Urothelium cell line (cell line): Measurements from ENCODE around the gene CHSY1.

Experiments
- DNase-seq: peaks from one replicate; pipeline ENCODE4 v3.0.0; 2011; ENCODE audit warnings: low spot score, mixed read lengths
- FAIRE-seq: peaks from 2 replicates; lab custom pipeline; 2011; peaks lifted over from hg19 to GRCh38; lab: Jason Lieb, UNC

The CHSY1 gene

GRCh38 chr15:101139986-101140696, 111.7 kb downstream of the CHSY1 start:
- FAIRE-seq, result no peak
- DNase-seq, result no peak

- no peak for FAIRE-seq
These were observed 112.7 kb downstream of the CHSY1 start for GRCh38 chr15:101138913-101139880.

GRCh38 chr15:101138086-101138660, 113.7 kb downstream of the CHSY1 start:
- DNase-seq (no peak), FAIRE-seq (no peak)

More at GRCh38 chr15:101138913-101139880, 112.7 kb downstream of the CHSY1 start:
- peak; percentile 41 for DNase-seq

DNA sequence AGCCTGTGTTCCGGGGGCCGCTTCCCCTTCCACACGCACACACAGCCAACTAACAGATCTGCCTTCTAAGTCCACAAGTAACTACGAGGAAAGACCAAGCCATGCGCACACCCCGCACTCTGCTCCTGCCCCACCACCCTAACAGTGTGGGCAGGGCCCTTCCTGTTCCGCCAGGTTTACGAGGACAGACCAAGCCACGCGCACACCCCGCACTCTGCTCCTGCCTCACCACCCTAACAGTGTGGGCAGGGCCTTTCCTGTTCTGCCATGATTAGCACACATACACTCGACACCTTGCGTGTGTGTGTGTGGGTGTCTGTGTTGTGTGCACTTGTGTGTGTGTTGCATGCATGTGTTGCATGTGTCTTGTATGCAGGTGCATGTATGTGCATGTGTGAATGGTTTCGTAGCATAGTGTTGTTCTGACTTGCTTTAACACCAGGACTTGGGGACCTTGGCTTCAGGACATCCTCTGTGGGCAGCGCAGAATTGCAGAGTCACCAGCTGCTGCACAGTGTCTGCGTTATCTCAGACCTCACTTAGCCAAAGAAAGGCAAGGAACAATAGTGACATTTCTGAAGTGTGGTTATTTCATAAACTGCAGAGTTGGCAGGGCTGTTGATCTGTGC, 114.4 kb downstream of the CHSY1 start:
- DNase-seq (no peak), FAIRE-seq (no peak)

DNA sequence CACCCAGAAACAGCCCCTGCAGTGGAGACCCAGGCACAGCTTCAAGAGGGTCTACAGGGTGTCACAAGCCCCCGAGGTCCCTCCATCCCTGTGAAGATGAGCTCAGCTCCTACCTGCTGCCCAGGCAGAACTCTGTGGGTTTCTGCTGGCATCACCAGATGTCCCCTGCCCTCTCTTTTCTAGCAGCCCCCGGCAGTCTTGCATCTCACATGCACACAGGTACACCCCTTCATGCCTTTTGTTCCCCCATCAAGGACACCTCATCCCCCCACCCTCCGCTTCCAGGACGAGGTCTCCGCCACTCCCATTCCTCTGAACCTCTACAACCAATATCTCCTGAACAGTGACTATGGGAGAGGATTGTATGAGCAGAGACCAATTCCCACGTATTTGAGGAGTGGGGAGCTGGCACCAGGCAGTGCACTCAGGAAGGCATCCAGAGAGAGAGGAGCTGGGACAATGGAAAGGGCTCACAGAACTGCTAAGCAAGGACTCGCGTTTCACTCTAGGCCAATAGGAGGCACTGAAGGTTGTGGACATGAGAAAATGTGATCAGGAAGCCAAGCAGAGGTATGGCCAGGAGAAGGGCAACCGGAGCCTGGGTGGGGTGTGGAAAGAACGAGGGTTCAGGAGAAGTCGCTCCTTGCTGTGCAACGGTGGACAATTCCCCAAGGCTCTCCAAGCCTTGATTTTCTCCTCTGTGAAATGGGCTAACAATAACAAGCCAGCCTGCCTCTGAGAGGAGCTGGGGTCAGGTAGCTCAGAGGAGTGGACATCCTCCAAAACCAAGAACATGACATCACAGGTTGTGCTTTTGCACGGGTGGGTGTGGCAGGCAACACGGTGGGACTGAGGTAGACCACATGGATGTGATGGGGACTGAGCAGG, 115.2 kb downstream of the CHSY1 start:
- no peak for FAIRE-seq
- no peak for DNase-seq

DNA sequence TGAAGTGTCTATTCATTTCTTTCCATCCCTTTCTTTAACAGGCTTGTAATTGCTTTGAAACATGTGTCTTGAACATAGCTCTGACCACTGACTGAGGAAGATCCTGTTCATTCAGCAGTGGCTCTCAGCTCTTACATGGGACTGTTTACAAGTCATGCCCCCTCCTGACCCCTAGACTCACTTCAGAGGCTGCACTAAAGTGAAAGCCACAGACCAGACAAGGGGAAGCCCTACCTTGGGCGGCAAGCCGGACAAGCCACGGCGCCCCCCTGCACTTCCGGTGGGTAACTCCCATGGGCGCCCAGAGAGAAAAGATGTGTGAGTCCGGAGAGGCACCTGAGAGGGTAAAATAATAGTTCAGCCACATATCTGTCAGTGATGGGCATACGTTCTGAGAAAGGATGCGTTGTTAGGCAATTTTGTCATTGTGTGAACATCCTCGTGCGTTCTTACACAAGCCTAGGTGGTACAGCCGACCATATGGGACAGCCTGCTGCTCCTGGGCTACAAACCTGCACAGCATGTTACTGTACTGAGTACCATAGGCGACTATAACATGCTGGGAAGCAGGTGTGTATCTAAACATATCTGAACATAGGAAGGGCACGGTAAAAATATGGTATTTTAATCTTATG, 116.2 kb downstream of the CHSY1 start:
- no peak for FAIRE-seq
- DNase-seq, result no peak

DNA sequence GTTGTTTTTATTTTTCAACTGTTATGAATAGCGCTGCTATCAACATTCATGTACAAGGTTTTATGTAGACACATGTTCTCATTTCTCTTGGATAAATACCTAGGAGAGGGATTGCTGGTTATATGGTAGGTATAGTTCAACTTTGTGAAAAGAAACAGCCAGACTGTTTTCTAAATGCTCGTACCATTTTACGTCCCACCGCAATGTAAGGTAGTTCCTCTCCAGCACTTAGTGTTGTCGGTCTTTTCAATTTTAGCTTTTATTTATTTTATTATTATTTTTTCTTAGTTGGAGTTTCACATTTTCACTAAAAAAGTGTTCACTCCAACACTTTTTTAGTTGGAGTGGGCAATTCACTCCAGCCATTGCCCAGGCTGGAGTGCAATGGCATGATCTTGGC, 117.1 kb downstream of the CHSY1 start:
- DNase-seq, result no peak
- FAIRE-seq, result no peak

DNA sequence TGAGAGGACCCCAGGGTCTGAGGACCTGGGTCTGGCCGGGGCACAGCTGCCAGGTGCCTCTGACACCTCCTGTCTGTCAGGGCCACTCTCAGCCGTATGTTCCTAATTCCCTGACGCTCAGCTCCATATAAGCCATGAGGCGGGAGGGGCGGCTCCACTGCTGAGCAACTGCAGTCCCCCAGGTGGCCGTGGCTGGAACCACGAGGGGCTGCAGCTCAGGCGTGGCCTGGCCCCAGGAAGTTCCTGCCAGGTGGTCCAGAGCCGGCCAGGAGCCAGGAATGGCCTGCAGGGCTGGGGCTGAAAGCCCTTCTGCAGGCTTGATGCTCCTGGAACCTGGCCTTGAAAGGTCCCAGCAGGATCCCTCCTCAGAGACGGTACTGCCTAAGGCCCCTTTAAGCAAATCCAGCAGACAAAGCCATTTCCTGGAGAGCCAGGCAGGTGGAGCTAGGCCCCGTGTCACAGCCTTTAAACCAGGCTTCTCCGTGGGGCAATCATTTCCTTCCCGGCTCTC, 118.0 kb downstream of the CHSY1 start:
- FAIRE-seq (no peak), DNase-seq (no peak)

GRCh38 chr15:101133181-101133460, 118.7 kb downstream of the CHSY1 start:
- FAIRE-seq, result no peak
- DNase-seq, result no peak

DNA sequence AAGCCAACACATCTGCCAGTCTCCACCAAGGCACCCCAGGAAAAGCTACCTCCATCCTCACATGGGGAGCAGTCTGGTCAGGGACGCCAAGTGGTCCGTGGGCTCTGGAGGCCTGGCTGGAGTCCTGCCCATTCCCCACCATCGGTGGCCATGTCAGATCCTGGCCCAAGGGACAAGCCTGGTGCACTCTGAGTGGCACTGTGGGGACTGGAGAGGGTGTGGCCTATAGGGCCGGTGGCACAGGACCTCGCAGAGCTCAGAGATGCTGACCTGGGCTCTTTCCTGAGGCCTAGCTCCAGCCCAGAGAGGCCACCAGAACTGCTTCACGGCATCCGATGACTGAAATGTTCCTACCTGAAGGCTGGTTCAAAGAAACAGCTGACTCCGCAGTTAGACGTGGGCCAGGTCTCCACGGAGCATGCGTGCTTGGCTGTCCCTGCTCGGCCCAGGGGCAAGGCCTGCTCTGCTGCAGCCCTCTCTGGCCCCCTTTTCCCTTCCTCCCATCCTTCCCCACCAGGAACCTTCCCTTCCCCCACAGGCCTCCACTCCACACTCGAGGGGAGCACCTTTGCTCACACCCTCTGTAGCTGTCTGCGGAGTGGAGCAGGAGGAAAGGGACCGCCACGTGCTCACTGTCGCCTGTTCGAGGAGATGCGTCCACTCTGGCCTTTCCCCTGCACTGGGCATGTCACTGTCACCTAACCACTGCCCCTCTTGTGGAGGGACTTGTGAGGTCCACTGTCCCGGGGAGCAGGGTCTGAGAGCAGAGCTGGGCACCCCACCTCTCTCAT, 119.3 kb downstream of the CHSY1 start:
- FAIRE-seq, result no peak
- DNase-seq, result no peak

- FAIRE-seq, result no peak
These were observed 120.1 kb downstream of the CHSY1 start for GRCh38 chr15:101131489-101132389.

DNA sequence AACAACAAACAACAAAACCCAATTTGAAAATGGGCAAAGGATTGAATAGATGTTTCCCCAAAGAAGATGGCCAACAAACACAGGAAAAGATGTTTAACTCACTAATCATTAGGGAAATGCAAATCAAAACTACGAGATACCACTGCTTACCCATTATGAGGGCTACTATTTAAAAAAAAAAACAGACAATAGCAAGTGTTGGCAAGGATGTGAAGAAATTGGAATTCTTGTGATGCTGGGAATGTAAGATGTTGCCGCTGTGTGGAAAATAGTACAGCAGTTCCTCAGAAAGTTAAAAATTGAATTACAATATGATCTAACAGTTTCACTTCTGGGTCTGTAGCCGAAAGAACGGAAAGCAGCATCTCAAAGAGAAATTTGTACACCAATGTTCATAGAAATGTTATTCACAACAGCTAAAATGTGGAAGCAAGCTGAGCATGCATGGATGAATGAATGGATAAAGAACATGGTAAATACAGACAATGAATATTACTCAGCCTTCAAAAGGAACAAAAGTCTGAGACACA, 121.9 kb downstream of the CHSY1 start:
- DNase-seq, result no peak
- FAIRE-seq, result no peak

More at GRCh38 chr15:101131489-101132389, 120.1 kb downstream of the CHSY1 start:
- no peak for DNase-seq

- DNase-seq (peak; percentile 65), FAIRE-seq (peak; percentile 5)
These were observed 123.4 kb downstream of the CHSY1 start for GRCh38 chr15:101128221-101129015.

- FAIRE-seq, result peak; percentile 17
These were observed 124.3 kb downstream of the CHSY1 start for GRCh38 chr15:101127506-101128076.

GRCh38 chr15:101126618-101127505, 125.0 kb downstream of the CHSY1 start:
- no peak for DNase-seq

More at GRCh38 chr15:101127506-101128076, 124.3 kb downstream of the CHSY1 start:
- DNase-seq, result peak; percentile 71

More at GRCh38 chr15:101126618-101127505, 125.0 kb downstream of the CHSY1 start:
- no peak for FAIRE-seq
